Bronchial epithelial cell (primary cell): ENCODE data around the gene FRMPD1. TPM values are rescaled to one million over a fixed set of nuclear protein-coding genes. Genes with fewer than 3 reads are reported as not detected.

Experiments
- DNase-seq: peaks from one replicate; pipeline ENCODE4 v3.0.0-alpha.2; 2010; ENCODE audit warnings: low read depth
- FAIRE-seq: peaks from 2 replicates; lab custom pipeline; 2011; peaks lifted over from hg19 to GRCh38; lab: Jason Lieb, UNC
- H3K27me3 ChIP-seq: 2 replicates; pipeline ENCODE4 v1.5.1; 2011; ENCODE audit warnings: low read length; ENCODE audit not compliant: control insufficient read depth, insufficient read depth
- H3K36me3 ChIP-seq: 2 replicates; pipeline ENCODE4 v1.5.1; 2011; ENCODE audit warnings: low read length; ENCODE audit not compliant: control insufficient read depth, insufficient read depth
- H3K4me3 ChIP-seq: 2 replicates; pipeline ENCODE4 v1.5.1; 2011; ENCODE audit warnings: mild to moderate bottlenecking, low read depth, low read length, control low read depth
- total RNA-seq: library from RNA; depleted of rRNA; stranded (reverse); fragments of >200 nt; gene quantifications from 2 replicates; pipeline ENCODE4 v1.2.1, GENCODE V29; 2014
- TF ChIP-seq, protein P1 (sequence below): IDR thresholded peaks from 2 replicates; pipeline ENCODE4 v1.5.1; 2011; ENCODE audit warnings: mild to moderate bottlenecking, moderate library complexity, low read length, control low read depth, inconsistent platforms; ENCODE audit not compliant: insufficient read depth, severe bottlenecking

FRMPD1 gene
- total RNA-seq, 1 donor from 2014 or later: not detected

DNA sequence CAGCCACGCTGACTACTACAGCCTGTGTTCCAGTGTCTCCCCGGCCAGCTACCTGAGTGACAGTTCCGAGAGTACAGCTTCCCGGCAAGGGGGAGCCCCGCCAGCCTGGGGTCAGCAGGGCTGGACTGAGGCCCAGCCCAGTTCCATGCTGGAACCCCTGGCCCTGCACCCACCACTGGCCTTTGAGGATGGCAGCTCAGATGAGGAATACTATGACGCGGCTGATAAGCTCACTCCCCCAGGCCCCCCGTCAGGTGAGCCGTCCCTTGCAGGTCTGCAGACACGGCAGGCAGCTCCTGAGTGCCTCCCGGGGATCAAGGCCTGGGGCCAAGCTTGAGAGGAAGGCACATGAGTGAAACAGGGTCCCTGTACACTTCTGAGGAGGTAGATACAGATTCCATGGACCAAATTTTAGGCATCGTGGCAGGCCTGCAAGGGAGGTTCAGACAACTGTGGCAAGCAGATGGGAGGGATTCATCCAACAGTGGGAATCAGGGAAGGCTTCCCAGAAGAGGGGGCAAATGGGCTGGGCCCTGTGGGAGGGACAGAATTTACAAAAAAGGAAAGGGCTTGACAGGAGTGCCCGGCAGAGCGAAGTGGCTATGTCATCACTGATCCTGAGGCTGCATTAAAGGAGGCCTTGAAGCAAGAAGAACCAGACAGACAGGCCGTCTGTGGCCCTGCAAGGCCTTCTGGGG is 90.0 kb downstream of the FRMPD1 start:
- Histone ChIP-seq H3K36me3 (no peaks in the 10 kb centered on the region), H3K4me3 (no peak overlapping the region), H3K27me3 (peaks cover 3% of the 10 kb centered on the region)
- FAIRE-seq (no peak), DNase-seq (no peak)
- TF ChIP-seq, protein P1, sequence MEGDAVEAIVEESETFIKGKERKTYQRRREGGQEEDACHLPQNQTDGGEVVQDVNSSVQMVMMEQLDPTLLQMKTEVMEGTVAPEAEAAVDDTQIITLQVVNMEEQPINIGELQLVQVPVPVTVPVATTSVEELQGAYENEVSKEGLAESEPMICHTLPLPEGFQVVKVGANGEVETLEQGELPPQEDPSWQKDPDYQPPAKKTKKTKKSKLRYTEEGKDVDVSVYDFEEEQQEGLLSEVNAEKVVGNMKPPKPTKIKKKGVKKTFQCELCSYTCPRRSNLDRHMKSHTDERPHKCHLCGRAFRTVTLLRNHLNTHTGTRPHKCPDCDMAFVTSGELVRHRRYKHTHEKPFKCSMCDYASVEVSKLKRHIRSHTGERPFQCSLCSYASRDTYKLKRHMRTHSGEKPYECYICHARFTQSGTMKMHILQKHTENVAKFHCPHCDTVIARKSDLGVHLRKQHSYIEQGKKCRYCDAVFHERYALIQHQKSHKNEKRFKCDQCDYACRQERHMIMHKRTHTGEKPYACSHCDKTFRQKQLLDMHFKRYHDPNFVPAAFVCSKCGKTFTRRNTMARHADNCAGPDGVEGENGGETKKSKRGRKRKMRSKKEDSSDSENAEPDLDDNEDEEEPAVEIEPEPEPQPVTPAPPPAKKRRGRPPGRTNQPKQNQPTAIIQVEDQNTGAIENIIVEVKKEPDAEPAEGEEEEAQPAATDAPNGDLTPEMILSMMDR: no peak

DNA sequence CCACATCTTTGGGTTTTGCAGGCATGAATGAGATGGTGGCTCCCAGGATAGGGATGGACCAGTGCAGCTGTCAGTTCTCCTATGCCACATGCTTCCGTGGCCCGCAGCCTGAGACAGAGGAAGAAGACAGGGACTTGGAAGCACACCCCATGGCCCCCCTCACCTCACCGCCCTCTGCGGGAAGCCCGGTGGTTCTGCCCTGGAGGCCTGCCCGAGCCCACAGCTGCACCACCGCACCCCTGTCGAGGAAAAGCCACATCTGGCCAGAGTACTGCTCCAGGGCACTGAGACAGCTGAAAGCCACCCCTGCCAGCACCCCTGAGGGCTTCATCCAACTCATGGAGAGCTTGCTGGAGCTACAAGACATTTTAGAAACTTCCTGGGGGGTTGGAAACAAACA is 95.2 kb downstream of the FRMPD1 start:
- H3K4me3 ChIP-seq: no peak overlapping the region
- H3K36me3 ChIP-seq: no peaks in the 10 kb centered on the region
- peaks cover 3% of the 10 kb centered on the region for H3K27me3 ChIP-seq
- FAIRE-seq (no peak), DNase-seq (no peak)
- TF ChIP-seq, protein P1: no peak

DNA sequence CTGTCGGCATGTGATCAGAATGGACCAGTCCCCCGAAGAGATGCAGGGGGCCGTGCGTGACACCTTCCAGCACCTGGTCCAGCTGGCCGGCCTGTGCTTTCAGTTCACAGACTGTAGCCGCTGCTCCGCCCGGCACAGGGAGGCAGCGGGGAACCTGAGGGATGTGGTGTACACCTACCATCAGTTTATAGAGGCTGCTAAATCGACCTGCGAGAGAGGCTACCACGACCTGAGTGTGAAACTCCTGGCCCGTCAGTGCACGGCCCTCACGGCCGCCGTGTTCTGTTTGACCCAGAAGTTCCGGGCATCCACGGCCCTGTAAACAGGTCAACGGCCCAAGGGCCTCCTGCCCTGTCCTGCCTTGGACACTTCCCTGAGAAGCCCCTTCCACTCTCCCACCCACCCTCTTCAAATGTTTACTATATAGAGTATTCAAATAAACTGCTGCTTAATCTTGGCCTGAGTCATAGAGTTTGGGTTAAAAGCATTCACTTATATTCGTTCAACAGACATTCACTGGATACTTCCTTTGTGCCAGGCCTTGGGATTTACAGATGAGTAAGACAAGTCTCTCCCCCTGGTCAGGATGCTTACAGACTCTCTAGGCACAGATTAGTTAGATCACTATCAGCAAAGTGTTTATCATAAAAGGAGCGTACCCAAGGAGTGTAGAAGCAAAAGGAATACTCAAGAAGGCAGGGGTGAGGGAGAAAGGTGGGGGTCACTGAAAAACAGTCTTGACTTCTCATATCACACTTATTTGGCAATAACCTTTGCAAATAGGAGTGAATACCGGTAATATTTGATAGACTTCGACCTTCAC is 95.9 kb downstream of the FRMPD1 start:
- FAIRE-seq (no peak), DNase-seq (peak; percentile 1)
- Histone ChIP-seq H3K4me3 (no peak overlapping the region), H3K36me3 (no peaks in the 10 kb centered on the region), H3K27me3 (peaks cover 3% of the 10 kb centered on the region)
- TF ChIP-seq, protein P1: no peak

DNA sequence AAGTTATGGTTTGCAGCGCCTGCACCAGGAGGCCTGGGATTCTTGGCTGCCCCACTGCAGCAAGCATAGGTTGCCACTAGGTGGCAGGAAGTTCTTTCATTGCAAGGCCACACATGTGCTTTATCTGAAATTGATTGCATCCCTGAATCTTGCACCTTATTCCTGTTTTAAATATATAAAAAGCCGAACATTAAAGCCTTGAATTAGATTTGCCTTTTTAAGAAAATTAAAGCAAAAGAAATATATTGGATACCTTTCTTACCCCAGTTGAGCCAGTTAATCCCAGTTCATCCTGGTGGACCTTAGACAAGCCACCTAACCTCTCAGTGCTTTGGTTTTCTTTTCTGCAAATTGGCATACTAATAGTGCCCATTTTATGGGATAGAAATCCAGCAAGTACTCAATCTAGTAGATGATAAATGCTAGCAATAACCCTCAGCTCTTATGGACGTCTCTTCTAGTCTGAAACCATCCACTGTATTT is 96.6 kb downstream of the FRMPD1 start:
- DNase-seq: peak; percentile 55
- Histone ChIP-seq H3K4me3 (no peak overlapping the region), H3K36me3 (no peaks in the 10 kb centered on the region), H3K27me3 (peaks cover 3% of the 10 kb centered on the region)
- TF ChIP-seq, protein P1: peak; percentile 90
- no peak for FAIRE-seq

DNA sequence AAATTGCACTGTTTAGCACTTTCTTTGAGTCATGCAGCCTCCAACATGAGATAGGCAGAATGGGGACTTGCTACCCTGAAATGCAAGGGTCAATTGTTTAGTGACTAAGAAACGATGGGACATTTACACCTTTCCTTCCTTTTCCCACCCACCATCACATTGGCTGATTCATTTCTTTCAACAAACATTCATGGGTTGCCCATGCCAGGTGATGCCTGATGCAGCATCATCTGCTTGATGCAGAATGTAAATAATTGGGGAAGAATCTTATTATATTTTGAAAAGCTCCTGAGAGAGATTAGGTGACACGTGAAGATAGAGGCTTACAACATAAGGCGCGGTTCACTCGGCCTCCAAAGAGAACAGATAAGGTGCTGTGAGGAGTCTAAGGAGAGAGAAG is 98.4 kb downstream of the FRMPD1 start:
- TF ChIP-seq, protein P1: no peak
- peaks cover 3% of the 10 kb centered on the region for H3K27me3 ChIP-seq
- no peak overlapping the region for H3K4me3 ChIP-seq
- no peaks in the 10 kb centered on the region for H3K36me3 ChIP-seq
- FAIRE-seq (no peak), DNase-seq (peak; percentile 10)
